Measurements from ENCODE around the gene TMEM218.

Gene TMEM218

DNA sequence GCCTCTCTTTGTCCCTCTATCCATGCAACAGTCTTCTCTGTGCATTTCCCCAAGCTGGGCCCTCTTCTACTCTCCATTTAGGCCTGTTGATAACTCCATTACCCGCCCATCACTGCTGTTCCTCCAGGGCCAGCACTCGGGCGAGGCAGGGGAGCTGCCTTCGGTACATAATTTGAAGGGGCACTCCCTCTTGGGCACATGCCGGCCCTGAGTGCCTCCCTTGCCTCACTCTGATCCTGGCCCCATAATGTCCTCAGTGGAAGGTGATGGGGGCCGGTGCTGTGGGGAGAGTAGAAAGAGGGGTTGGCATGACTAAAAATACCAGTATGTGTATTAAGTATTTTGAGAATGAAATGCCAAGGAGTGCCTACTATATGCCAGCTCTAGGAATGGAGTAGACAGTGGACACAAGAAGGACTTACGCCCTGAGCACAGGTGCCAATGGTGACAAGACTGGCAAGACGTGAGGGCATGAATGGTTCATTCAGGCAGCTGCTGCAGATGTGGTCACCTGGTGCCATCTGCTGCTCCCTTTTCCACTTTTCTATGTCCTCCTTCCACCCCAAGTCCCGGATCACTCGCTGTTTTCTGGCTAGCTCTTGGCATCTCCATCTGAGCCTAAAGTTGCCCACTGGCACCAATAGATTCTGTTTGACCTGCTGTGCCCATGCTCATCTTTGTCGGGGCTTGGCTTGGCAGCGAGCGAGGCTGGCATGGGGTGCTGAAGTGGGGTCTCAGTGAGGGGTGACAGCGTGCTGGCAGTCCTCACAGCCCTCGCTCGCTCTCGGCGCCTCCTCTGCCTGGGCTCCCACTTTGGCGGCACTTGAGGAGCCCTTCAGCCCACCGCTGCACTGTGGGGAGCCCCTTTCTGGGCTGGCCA lies 22.6 kb downstream of the TMEM218 start:
- no peak for DNase-seq

- DNase-seq: no peak
Observed at GRCh38 chr11:125088123-125088522, 23.3 kb downstream of the TMEM218 start.

GRCh38 chr11:125086633-125087296 lies 24.7 kb downstream of the TMEM218 start:
- no peak for DNase-seq

DNA sequence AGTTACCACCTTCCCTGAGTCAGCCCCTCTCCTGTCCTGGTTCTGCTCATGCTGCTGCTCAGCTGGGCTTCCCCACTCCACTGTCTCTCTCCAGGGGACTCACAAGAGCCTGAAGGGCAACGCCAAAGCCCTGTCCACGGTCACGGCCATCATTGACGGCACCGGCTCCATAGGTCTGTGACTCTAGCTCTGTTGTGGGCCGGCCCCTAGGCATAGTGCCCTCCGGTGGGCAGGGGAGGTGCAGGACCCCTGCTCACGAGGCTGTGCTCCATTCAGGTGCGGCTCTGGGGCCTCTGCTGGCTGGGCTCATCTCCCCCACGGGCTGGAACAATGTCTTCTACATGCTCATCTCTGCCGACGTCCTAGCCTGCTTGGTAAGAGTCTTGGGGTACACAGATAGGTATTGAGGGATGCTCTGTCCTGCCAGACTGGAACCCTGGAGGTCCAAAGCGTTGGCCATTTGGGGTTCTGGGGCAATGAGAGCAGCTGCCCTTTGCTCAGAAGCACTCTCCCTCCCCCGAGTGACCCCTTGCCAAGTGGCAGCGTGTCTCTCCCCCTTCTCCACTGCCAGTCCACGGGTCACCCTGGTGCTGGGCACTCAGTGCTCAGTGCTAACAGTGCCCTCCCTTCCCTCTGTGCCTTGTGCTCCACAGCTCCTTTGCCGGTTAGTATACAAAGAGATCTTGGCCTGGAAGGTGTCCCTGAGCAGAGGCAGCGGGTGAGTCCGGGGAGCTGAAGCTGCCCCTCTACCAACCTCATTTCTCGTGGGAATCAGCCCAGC lies 25.9 kb downstream of the TMEM218 start:
- DNase-seq: no peak

GRCh38 chr11:125084761-125085231 lies 26.6 kb downstream of the TMEM218 start:
- DNase-seq: no peak

GRCh38 chr11:125084057-125084416 lies 27.4 kb downstream of the TMEM218 start:
- DNase-seq: no peak

DNA sequence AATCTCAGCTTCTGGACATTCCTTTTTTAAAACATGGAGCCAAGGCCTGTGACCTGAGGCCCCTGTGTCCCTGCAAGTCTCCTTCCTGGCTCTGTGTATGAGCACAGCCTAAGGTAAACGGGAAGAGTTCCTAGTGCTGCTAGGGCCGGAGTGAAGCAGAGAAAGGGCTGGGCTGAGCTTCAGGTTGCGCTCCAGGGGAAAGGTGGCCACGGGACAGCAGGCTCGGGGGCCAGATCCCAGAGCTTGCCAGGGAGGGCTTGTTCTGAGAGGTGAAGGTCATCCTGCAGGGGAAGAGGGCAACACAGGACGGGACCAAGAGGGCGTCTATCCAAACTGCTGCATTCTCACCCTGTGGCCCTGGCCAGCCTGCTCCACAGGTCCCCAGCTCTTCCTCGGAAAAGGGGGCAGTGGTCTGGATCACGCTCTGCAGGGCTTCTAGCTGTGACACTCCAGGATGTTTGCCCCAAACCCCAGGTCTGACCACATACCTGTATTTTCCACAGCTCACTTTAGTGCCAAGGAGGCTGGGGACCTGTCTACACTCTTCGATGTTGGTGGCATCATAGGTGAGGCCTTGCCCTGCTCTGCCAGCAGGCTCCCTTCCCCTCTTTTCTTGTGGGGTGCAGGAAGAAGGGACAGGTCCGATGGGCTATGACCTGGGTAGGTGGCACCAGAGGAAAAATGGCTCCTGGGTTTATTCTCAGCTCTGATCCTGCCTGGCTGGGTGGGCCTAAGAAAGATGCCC lies 27.9 kb downstream of the TMEM218 start:
- no peak for DNase-seq

- no peak for DNase-seq
Observed at GRCh38 chr11:125082611-125083311, 28.7 kb downstream of the TMEM218 start.

- no peak for DNase-seq
Observed at GRCh38 chr11:125082040-125082439, 29.4 kb downstream of the TMEM218 start.

GRCh38 chr11:125081098-125081798 lies 30.2 kb downstream of the TMEM218 start:
- no peak for DNase-seq

DNA sequence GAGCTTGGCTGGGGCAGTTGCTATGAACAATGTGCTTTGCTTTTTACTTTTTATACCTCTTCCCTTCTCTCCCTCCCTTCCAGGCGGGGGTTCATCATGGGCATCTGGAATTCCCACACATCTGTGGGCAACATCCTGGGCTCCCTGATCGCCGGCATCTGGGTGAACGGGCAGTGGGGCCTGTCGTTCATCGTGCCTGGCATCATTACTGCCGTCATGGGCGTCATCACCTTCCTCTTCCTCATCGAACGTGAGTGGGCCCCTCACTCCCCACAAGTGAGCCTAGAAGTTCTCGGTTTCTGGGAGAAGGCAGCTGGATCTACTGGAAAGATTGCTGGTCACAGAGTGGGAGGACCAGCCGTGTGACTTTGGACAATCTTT lies 30.9 kb downstream of the TMEM218 start:
- no peak for DNase-seq

GRCh38 chr11:125079878-125080530 lies 31.4 kb downstream of the TMEM218 start:
- DNase-seq: no peak

GRCh38 chr11:125079151-125079877 lies 32.1 kb downstream of the TMEM218 start:
- DNase-seq: no peak

DNA sequence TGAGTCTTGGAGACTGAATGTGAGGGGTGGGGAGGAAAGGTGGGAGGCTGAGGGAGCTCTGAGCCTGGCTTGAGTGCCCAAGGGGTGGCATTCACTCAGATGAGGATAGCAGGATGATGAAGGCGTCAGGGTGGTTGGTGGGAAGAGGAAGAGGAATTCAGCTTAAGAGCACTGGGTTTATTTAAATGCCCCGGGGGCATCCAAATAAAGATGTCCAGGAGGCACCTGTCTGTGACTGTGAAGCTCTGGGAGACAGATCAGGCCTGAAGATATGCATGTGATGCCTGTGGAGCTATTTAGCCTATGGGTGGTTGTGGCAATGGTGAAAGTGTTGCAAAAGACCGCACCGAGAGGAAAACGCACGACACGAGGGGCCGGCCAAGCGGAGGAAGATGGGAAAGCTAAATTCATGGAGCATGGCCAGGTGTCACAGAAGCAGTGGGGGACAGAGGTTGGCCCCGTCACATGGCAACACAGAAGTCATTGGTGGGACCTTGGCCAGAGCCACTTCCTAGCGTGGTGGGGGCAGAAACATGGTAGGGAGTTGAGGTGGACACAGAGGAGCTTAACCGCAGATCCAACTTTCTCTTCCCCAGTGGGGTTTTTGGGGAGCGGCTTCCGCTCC lies 32.8 kb downstream of the TMEM218 start:
- no peak for DNase-seq

GRCh38 chr11:125078016-125078415 lies 33.4 kb downstream of the TMEM218 start:
- no peak for DNase-seq

DNA sequence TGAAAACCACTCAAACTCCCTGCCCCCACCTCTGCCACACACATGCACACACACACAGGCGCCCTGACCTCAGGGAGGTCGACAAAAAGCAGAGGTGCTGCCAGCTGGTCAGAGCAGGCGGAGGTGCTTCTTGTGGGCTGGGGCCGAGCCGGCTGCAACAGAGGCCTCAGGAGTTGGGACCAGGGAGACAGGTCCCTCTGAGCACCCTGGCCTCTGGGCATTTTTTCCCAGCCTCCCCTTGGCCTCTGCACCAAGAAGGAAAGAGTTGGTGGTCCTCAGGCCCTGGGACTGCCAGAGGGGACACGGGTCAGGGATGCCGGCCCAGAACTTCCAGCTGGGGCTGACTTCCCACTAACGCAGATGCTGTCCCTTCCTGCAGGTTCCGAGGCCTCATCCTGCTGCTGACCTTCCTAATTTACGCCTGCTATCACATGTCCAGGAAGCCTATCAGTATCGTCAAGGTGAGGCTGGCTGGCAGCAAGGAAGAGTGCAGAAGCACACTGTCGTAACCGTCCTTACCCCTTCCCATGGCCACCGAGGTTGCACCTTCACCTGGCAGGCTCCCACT lies 35.0 kb downstream of the TMEM218 start:
- no peak for DNase-seq

GRCh38 chr11:125075900-125076317 lies 35.5 kb downstream of the TMEM218 start:
- DNase-seq: no peak

DNA sequence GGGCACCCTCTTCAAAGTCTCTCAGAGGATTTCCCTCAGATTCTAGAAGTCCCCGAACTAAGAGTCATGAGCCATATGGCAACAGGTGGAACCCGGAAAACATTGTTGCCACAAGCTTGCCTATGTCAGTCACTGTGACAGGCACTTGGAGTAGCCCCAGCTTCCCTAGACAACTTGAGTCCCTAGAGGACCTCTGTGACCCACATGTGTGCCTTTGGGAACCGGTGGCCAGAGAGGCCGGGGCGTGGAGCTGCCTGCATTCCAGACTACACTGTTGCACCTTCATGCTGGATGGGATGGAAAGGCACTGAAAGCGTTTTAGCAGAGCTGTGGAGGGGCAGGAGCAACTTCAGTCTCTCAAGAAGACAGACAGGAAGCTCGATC lies 36.2 kb downstream of the TMEM218 start:
- DNase-seq: no peak

DNA sequence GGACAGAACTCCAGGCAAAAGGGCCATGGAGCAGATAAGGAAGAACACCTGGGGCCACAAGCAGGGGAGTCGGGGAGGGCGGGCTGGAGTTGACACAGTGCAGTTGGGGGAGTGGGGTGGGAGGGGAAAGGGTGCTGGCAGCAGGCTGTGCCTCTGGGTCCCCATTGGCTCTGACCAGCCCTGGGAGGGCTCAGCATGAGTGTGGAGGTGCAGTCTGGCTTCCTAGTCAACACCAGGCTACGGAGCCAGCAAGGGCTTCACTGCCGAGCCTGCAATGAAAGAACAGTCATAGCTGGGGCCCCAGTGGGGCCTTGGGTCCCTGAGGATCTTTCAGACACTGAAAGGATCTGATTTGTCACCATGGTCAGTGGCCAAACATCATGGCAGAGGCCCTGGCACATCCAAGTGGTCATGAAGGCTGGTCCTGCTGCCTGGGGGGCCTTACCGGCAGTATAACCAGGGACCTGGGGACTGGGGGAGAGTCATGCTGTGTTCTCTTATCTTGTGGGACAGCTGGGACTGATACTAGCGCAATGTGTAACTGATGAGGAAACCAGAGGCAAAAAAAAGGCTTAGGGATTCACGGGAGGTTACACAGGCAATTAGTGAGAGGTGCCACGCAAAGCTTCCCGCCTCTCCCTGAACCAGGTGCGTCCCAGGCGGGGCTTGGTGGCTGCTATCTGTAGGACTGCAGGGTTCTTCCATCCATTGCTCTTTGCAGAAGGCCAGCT lies 36.8 kb downstream of the TMEM218 start:
- no peak for DNase-seq
